Occipital lobe (tissue), 3 donors: ENCODE measurements around the gene CCDC116. TPM values are rescaled to one million over a fixed set of nuclear protein-coding genes. Genes with fewer than 3 reads are reported as not detected.

Source experiments
- DNase-seq: peaks from one replicate; lab custom pipeline; 2025; lab: John Stamatoyannopoulos, UW
- small RNA-seq: library from RNA; depleted of rRNA; stranded (forward); fragments of <200 nt; gene quantifications from one replicate; pipeline ENCODE3, GENCODE V24; 2014
- total RNA-seq: library from RNA; depleted of rRNA; stranded (reverse); fragments of >200 nt; gene quantifications from one replicate; pipeline ENCODE4 v1.2.3, GENCODE V29; 2014

CCDC116 gene
- total RNA-seq, 1 donor from 2014 or later: 0.16 TPM

DNA sequence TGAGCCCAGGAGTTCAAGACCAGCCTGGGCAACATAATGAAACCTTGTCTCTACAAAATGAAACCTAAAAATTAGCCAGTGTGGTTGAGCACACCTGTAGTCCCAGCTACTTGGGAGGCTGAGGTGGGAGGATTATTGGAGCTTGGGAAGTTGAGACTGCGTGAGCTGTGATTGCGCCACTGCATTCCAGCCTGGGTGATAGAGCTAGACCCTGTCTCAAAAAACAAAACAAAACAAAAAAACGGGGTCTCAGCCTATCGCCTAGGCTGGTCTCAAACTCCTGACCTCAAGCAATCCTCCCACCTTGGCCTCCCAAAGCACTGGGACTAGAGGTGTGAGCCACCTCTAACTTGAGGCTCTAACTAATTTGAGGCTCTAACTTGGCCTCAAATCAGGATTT, 46.8 kb downstream of the CCDC116 start:
- no peak for DNase-seq

DNA sequence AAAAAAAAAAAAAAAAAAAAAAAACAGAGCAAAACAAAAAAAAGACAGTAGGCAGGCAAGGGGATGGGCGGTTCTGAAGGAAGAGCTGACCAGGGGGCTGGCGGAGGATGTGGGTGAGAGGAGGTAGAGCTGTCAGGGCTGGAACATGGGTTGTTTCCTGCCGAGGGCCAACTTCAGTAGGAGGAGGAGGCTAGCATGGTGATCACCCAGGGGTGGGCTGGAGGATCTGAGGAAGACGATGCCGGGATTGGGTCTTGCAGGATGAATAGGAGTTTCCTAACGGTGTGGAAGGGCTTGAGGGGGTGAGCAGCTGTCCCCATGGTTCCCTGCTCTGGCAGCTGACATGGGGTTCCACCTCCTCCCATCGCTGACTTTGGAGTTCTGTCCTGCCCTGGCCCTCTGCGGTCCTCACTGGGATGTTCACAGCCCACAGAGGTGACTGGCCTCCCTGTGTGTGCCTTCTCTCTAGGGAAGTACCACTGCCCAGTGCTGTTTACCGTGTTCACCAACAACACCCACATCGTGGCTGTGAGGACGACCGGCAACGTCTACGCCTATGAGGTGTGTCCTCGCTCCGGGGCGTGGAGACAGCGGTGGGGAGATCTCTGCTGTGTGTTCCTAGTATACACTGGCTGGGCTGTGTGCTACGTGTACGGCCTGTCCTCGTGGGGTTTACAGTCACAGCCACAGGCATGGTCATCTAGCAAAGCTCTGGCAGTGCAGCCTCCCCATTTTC, 48.4 kb downstream of the CCDC116 start:
- DNase-seq: no peak

DNA sequence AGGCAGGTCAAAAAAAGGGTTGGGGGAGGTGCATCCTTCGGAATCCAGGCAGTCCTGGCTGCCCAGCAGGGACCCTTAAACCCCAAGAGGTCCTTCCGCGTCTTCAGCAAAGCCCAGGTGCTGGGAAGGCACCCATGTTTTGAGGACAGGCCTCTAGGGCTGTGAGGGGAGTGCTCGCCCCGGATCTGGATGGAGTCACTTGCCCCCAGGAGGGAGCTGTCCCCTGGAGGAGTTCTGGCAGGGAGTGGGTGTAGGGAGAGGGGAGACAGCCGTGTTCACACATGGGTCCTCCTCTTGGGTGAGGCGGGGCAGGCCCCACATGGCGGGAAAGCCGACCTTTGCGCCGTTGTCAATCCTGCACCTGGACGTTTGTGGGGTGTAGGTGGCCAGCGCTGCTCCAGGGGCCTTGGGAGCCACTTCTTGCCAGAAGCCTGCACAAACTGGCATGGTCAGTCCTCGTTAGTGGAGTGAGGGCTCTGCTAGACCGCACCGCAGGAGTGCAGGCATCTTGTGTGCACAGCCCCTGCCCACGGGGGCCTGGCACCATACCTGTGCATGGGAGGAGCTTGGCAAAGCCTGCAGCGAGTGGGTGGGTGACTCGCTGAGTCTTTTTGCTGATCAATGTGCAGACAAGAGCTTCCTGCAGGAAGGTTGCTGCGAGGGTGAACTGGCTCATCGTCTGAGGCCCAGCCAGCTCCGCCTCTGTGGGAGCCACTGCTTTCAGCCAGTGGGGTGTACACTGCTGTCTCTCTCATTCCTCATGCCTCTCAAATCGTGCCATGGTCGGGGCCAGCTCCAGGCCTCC, 49.2 kb downstream of the CCDC116 start:
- no peak for DNase-seq

DNA sequence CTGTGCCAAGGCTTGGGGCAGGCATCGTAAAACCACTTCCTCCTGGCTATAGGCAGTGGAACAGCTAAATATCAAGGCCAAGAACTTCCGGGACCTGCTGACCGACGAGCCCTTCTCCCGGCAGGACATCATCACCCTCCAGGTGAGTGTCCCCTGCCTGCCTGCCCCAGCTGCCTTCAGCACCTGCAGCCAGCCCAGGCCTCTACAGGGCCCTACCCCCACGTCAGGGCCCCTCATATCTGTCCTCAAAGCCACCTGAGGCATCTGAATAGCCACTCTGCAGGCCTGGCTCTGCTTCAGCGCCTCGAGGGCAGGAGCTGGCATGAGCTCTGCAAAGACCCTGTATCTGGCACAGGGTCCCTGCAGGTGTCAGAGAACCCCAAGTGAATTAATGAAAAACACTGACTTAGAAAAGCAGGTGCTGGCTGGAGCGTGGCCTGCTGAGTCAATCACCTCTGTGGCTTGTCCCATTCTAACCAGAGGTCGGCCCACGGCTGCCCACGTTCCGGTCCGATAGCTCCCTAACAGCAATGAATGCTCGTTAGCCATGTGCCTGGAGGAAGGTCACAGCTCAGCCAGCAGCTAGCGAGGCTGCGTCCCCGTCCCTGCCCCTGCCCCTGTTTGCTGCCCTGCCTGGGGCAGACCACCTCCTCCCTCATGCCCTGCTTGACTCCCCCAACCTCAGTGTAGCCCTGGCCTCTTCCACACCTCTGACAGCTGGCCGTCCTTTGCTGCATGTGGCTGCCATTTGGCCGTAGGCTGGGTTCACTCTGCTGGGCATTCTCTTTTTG, 50.0 kb downstream of the CCDC116 start:
- DNase-seq: no peak

DNA sequence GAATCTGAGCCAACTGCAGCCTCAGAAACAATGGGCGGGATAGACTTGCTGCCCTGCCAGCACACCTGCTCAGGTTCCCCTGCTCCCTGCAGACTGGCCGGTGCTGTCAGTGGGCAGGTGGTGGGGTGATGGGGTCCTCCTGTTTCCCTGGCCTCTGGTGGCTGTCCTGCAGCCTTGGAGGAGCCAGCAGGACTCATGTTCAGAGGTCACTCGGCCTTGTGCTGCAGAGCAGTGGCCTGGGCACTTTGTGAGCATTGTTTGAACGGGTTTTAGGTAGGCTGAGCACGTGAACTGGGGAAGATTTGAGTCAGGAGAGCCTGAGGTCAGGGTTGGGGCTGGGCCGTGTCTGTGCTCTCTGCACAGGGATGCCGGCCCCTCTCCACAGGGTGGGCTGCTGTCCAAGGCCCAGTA, 50.8 kb downstream of the CCDC116 start:
- DNase-seq: no peak

DNA sequence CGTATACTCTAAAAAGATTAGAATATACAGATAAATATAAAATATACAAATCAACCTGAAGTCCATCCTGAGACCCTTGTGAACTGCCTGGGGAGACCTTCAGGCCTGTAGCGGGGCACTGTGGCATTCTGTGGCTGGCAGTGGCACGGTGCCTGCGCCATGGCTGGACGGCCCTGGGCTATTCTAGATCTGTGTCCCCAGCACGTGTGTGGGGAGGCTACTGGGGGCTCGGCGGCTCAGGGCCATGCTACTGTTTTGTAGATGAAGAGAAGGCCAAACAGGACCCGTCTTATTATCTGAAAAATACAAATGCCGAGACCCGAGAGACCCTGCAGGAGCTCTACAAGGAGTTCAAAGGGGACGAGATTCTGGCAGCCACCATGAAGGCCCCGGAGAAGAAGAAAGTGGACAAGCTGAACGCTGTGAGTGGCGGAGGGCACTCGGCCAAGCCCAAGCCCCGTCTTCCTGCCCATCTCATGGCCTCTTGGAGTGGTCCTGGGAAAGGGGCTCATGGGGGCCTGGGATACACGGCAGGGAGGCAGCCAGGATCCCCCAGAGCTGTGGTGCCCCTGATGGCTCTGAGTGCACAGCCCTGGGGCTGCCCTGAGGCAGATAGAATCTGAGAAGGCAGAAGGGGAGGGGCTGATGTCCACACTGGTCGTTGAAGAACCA, 52.1 kb downstream of the CCDC116 start:
- no peak for DNase-seq

DNA sequence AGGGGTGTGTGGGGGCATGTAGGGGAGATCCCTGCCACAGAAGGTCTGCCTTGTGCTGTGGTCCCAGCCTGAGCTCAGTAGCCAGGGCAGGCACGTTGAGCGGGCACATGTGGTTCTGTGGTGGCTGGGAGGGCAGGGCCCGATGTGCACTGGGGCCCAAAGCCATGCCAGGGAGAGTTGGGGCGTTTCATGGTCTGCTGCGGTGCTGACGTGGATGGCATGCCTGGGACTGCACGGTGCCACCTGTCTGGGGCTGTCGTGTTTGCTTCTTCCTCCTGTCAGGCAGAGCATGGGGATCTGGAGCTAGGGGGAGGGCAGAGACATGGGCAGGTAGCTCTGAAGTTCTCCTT, 52.6 kb downstream of the CCDC116 start:
- no peak for DNase-seq

DNA sequence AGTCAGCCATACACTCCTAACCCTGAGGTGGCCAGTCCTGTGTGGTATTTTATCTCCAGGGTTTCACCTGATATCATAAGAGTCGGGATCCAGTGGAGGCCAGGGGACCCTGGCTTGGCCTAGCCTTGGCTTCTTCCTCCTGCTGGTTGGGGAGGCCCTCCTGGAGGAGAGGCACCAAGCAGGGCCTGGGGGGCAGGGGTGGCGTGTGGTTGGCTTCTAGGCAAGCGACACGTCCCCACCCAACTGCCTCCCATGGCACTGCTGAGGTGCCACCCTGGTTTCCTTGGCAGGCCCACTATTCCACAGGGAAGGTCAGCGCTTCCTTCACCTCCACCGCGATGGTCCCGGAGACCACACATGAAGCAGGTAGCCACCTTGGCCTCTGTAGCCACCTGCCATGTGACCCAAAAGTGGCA, 53.6 kb downstream of the CCDC116 start:
- DNase-seq: no peak

Small RNA genes lying within 50 kb of the gene (small RNA-seq; reads per million reads assigned to genes)
- 12.9 reads per million, percentile 92 among the genes with 10 or more reads in this experiment for gene MIR301B

Other genes starting within 250 kb of the CCDC116 start
- 0.62 TPM for gene RIMBP3B, start 249.0 kb upstream of the CCDC116 start, total RNA-seq
- gene HIC2, start 215.4 kb upstream of the CCDC116 start, total RNA-seq: 8.9 TPM
- gene TMEM191C, start 165.4 kb upstream of the CCDC116 start, total RNA-seq: 4.4 TPM
- 1.6 TPM for gene RIMBP3C, start 81.3 kb upstream of the CCDC116 start, total RNA-seq
- 23.6 TPM for gene UBE2L3, start 65.0 kb upstream of the CCDC116 start, total RNA-seq
- 7.0 TPM for gene YDJC, start 2.7 kb upstream of the CCDC116 start, total RNA-seq
- gene SDF2L1, start 9.5 kb downstream of the CCDC116 start, total RNA-seq: 4.7 TPM
- 24.3 TPM for gene PPIL2, start 33.3 kb downstream of the CCDC116 start, total RNA-seq
- 99.2 TPM for gene YPEL1, start 103.0 kb downstream of the CCDC116 start, total RNA-seq
- 76.0 TPM for gene MAPK1, start 234.9 kb downstream of the CCDC116 start, total RNA-seq